GM18505 (cell line): ENCODE measurements around the gene GKN2.

Experiments used
- ATAC-seq: cut with Tn5 transposase; IDR thresholded peaks from one replicate; pipeline ENCODE4 v1.9.1; 2021; ENCODE audit not compliant: unreplicated experiment
- POLR2A ChIP-seq: IDR thresholded peaks from 4 replicates; pipeline ENCODE4 v1.6.1; 2011; ENCODE audit warnings: borderline replicate concordance; ENCODE audit not compliant: insufficient read depth, insufficient read length; ENCODE audit errors: extremely low read depth

Gene GKN2

DNA sequence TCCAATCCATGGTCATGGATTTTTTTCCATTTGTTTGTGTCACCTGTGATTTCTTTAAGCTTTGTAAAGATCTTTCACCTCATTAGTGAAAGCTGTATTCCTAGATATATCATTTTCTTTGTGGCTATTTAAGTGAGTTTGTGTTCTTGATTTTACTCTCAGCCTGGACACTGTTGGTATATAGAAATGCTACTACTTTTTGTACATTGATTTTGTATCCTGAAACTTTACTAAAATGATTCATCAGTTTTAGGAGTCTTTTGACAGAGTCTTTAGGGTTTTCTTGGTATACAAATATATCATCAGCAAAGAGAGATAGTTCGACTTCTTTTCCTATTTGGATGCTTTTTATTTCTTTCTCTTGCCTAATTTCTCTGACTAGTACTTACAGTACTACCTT, 12.3 kb downstream of the GKN2 start:
- no peak for ATAC-seq
- TF ChIP-seq POLR2A, result no peak

DNA sequence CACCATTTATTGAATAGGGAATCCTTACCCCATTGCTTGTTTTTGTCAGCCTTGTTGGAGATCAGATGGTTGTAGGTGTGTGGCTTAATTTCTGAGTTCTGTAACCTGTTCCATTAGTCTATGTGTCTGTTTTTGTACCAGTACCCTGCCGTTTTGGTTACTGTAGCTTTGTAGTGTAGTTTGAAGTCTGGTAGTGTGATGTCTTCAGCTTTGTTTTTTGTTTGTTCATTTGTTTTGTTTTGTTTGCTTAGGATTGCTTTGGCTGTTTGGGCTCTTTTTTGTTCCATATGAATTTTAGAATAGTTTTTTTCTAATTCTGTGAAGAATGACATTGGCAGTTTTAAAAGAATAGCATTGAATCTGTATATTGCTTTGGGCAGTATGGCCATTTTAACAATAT, 12.7 kb downstream of the GKN2 start:
- no peak for ATAC-seq

DNA sequence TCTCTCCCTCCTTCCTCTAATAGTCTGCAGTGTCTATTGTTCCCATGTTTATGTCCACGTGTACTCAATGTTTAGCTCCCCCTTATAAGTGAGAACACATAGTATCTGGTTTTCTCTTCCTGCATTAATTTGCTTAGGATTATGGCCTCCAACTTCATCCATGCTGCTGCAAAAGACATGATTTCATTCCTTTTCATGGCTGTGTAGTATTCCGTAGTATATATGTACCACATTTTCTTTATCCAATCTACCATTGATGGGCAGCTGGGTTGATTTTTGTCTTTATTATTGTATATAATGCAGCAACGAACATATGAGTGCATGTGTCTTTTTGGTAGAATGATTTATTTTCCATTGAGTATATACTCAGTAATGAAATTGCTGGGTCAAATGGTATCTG, 13.8 kb downstream of the GKN2 start:
- no peak for ATAC-seq
- no peak for TF ChIP-seq POLR2A

More for the DNA sequence above, 12.7 kb downstream of the GKN2 start:
- TF ChIP-seq POLR2A, result no peak

DNA sequence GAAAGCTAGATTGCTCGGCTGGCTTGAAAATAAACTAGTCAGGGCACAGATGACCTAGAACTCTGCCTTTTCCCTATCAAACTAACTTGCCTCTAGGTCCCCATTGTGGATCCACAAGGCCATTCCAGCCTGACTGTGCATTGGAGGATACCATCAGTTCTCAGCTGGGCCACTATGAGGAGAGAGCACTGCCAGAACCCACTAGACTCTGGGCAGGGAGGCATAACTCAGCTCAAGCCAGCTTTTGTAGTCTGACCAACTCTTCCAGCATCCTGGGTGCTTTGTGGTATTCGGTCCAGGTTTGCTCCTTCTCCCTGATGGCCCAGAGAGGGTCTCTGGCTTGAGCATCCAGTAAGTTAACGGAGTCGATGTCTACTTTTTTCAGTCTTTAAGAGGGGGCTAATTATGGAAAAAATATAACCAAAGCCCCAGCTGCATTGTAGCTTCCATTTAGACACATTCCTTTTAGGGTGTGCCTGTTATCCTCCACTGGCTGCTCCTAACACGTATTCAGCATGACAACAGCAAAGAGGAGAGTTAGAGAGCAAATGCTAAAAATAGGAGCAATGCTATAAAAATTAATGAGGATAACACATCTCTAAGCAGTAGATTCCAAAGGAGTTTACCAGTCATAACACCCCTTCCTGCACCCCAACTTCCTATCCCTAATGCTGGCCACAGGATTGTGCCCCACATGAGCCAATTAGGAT, 15.2 kb downstream of the GKN2 start:
- no peak for ATAC-seq
- TF ChIP-seq POLR2A, result no peak

DNA sequence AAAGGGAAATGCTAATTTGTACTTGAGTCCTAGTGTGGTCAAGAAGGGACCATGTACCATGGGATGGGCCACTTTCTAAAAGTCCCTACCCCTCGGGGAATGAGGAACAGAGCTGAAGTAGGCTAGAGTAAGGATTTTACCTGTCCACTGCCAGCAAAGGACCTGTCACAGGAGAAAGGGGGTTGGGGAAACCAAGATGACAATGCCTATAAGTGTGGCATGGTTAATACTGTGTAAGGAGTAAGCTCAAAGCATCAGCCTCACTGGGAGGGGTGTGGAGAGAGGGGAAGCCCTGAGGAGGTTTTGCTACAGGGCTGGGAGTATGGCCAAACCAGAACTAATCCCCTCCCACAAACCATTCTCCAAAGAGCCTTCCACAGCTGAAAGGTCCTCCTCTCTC, 15.8 kb downstream of the GKN2 start:
- no peak for TF ChIP-seq POLR2A
- no peak for ATAC-seq

DNA sequence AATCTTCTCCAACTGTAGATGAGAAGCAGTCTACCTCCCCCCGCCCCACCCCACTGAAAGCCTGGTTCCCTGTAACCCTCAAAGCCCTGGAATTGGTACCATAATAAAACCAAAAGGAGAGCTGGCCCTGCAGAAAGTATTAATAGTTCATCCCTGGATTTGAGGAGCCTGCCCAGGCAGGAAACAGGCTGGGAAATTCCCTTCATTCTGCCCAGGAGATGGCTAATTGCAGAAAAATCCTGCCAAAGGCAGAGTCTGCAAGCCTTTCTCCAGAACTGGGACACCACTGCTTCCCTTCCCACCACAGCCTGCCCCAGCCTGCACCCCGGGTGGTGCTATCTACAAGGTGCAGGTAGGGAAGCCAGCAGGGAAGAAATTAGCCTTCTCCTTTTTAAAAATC, 16.3 kb downstream of the GKN2 start:
- ATAC-seq, result no peak
- TF ChIP-seq POLR2A, result no peak

DNA sequence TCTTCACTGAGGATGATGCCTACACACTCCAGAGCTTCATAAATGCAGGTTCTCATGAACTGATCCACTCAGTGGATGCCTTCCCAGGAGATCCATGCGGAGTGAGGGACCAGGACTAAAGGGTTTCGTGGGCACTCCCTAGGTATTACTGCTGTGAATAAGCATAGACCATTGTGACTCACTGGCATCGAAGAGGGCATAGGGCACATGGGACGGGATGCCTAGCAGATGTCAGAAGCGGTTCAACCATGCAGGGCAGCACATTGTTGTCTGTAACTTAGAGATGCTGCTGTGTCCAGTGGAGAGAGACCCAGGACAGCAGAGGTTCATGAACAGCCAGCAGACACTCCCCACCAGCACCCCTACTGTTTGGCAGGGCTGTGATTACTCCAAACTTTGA, 17.2 kb downstream of the GKN2 start:
- ATAC-seq, result no peak
- no peak for TF ChIP-seq POLR2A

DNA sequence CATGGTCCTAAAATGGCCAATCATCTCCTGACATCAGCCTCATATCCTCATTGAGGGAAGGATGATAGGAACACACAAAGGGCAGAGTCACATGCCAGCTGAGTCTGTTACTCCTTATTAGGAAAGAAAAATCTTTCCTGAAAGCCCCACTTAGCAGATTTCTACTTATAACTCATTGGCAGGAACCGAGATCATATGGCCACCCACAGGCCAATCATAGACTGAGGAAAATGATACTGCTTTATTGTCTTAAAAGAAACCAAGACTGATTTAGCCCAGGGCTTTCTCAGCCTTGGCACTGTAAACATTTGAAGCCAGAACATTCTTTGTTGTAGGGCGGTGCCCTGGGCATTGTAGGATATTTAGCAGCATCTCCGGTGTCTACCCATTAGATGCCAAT, 18.7 kb downstream of the GKN2 start:
- TF ChIP-seq POLR2A, result no peak
- no peak for ATAC-seq

DNA sequence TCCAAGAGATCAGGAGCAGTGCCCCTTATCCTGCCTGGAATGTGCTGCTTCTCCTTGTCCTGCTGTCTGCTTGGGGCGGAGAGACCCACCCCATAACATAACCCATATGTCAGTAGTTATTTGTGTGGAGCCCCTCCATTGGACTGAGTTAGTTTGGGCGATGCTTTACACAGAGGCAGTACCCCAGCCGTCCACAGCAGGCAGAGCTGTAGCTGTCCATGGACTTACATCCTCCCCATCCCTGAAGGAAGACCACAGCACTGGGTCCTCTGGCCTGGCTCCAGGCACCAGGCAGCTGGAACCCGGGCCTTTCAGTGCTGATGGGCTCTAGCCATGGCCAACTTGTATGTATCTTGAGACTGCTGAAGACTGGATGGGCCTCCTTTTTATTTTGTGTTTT, 20.3 kb downstream of the GKN2 start:
- ATAC-seq, result no peak
- TF ChIP-seq POLR2A, result no peak

DNA sequence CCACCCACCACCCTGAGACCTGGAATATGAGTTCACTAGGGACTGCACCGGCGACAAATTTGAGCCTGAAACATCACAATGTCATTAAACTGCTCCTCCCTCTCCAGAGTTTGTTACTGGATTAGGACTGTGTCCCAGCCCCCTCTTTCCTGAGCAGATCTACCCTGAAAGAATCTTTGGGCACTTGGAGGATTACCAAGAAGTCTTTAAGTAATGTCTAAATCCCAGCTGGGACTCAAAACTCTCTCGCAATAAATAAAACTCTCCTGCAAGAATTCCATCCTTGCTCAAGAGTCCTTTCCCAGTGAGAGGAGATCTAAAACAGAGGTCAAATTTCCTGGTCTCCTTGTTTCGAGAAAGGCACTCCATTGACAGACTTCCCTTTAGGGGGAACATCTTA, 20.9 kb downstream of the GKN2 start:
- TF ChIP-seq POLR2A, result no peak
- ATAC-seq, result no peak

DNA sequence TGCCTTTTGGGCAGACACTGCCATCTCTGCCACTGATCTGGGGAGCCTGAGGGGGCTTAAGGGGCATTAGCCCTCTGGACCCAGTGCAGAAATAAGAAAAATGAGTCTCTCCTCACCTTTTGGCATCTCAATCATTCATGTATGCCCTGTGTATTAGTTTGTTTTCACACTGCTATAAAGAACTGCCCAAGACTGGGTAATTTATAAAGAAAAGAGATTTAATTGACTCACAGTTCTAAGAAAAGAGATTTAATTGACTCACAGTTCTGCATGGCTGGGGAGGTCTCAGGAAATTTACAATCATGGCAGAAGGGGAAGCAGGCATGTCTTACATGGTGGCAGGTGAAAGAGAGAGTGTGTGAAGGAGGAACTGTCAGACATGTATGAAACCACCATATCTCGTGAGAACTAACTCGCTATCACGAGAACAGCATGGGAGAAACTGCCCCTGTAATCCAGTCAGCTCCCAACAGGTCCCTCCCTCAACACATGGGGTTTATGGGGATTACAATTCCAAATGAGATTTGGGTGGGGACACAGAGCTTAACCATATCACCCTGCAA, 21.5 kb downstream of the GKN2 start:
- no peak for ATAC-seq
- no peak for TF ChIP-seq POLR2A

DNA sequence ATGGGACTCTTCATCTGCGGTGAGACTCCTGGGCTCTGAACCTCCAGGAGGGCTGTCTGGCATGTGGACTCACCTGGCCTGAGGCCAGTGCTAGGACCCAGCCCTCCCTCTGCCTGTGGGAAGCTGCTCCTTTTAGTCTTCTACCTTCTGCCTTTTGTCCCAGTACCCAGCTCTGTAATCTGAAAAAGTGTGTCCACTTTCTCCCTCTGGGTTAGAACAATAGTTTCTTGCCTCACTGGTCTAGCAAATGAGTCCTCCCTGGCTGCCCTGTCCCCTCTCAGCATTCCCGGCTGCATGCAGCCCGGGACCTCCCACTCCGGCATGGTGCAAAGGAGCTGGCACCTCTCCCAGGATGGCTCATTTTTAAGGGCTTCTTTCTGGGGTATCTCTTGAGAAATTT, 25.9 kb downstream of the GKN2 start:
- no peak for ATAC-seq

DNA sequence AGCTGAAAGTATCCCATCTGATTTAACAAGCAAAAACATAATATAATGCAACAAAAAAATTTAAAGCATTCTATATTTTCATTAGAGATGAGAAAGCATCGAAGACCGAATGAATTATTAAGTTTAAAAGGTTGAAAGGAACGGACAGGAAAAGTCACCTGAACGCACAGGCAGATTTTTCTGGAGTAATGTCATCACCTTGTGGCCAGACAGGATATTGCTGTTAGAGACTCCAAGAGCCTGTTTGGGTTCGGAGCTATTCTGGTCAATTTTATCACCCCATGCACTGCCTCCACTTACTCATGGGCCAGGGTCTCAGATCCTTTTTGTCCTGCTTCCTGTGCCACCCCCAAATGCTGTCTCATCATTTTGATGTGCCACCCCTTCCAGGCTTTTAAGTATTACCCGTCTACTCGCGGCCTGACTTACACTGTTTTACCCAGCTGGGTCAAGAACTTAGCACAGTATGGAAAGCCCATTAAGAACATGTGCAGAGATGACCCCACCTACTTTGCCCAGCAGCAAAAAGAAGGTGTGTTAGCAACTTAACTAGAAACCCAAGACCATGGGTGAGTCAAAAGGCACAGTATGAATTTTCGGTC, 27.3 kb downstream of the GKN2 start:
- ATAC-seq, result no peak
- TF ChIP-seq POLR2A, result no peak

More for the DNA sequence above, 25.9 kb downstream of the GKN2 start:
- TF ChIP-seq POLR2A, result no peak

DNA sequence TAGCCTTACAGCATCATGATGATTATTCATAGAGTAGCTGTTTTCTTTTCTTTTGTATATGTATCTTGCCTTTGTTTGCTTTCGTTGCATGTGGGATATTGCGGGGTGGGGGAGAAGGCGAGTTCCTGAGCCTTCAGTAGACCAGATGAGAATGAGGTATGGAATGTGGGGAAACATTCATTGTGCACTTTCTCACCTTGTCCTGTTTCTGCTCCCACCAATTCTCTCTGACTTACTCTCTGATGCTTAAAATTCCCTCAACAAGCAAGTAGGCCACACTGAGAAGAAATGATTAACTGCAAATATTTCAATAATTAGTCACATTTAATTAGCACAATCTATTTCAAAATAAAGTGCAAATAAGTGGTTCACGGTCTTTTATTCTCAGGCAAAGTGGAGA, 31.0 kb downstream of the GKN2 start:
- TF ChIP-seq POLR2A, result no peak
- no peak for ATAC-seq
